Activated CD8-positive, alpha-beta memory T cell treated with anti-CD3 and anti-CD28 coated beads, Interleukin-2, amount 50 U/mL, for 24 hours (primary cell): ENCODE data around the gene TMBIM1.

Source experiments
- DNase-seq: peaks from one replicate; pipeline ENCODE4 v3.0.0-alpha.2; 2020; ENCODE audit errors: extremely low read depth

The TMBIM1 gene

GRCh38 chr2:218292048-218293014 lies at the start of gene TMBIM1:
Gene TMBIM1, minus strand, starts transcription at chr2:218292503. Its CDS starts 10,362 bp downstream, at chr2:218282141.
- DNase-seq: no peak

DNA sequence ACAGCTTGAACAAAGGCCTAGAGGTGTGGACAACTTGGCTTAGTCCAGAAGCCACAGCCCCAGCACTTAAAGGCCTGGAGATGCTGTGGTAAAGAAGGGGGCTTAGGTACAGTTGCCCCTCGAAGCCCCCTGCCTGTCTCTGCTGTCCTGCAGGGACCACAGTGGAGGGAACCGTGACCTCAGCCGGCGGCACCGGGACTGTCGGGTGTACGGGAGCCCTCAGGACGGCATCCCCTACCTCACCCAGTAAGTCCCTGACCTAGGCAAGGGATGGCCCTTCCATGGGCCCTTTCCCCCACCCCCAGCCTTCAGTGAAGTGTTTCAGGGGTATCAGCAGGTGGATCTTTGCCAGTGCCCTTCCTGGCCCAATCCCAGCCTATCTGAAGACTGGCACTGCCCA lies 49.1 kb upstream of the TMBIM1 start:
- DNase-seq: no peak

DNA sequence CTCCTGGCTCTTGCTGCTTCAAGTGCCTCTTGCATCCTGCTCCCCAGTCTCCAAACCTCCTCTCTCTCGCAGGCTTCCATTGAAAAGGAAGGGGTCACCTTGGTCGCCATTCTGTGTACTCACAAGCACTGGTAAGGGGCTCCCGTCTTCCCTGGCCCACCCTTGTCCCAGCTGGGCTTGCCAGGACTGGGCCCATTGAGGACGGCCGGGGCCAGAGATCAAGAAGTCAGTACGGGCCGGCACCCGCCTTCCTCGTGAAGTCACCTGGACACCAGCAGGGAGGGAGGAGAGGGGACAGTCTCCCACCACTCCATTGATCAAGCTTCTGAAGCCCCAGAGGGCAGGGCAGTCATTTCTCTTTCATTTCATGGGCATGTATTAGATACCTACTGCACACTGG lies 48.4 kb upstream of the TMBIM1 start:
- no peak for DNase-seq

DNA sequence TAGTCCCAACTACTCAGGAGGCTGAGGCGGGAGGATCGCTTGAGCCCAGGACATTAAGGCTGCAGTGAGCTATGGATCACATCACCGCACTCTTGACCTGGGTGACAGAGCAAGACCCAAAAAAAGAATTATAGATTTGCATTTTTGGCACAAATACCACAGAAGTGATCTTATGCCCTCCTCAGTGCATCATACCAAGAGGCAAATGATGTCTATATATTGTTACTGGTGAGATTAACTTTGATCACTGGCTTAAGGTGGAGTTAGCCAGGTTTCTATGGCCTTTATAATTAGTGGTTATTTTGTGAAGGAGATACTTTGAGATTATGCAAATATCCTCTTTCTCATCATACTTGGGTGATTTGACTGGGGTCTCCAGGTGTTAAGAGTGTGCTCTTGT lies 42.2 kb upstream of the TMBIM1 start:
- DNase-seq: no peak

DNA sequence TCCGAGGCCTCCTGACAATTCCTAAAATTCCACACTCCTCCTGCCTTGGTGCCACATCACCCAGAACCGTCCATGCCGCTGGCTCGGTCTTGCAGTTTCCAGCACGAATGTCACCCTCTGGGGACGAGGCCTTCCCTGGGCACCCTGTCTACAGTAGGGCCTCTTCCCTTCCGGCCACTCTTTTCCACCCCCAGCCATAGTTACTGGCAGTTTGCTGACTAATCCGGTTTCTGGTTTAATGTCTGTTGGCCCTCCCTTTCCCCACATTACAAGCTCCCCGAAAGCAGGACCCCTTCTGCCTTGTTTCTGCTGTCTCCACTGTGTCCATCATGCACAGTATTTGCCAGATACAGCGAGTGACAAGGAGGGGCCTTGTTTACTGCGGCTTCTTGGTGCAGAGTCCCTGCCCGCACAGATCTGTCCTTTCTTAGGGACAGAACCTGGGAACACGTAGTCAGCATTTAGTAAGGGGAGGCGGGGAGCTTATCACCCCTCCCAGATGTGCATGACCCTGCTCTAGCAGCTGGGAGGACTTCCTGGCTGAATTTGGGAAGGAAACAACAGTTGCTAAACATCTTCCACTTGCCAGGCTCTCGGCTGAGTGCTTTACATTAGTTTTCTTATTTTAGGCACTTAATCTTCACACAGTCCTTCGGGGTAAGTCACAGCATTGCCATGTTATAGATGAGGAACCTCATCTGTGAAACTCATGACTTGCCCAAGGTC lies 40.8 kb upstream of the TMBIM1 start:
- DNase-seq: no peak

DNA sequence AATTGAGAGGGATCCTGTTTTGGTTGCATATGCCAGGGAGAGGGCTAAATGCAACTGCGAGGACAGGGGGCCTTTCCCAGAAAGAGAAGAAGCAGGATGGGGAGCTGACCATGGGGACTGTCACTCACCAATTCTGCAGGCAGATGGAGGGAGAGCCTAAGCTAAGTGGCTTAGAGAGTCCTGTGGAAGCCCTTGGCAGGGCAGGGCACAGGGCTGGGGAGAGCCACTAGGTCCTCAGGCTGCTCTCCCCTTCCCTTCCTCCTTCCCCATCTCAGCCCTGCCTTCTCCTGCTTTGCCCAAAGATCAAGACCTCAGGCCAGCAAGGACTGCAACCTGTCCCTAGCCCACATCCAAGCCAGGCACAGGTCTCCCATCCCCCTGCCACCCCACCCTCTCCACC lies 40.0 kb upstream of the TMBIM1 start:
- no peak for DNase-seq

DNA sequence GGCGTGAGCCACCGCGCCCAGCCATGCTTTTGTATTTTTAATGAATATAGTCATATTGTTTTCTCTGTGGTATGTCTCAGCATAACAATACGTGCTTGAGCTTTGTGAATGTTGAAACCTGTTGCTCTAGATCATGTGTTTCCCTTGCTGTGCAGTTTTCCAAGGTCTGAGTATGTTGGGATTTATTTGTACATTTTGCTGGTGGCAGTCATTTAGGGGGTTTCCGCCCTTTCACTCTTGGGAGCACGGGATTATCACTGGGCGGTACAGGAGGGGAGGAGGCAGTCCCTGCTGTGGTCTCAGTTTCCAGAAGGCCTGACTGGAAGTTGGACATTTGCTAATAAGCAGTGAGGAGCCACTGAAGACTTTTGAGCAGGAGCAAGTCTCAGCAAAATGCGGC lies 39.4 kb upstream of the TMBIM1 start:
- no peak for DNase-seq

GRCh38 chr2:218329826-218330593 lies 37.7 kb upstream of the TMBIM1 start:
- no peak for DNase-seq

- no peak for DNase-seq
Measured at GRCh38 chr2:218329027-218329825, 36.9 kb upstream of the TMBIM1 start.

- no peak for DNase-seq
Measured at GRCh38 chr2:218328294-218328693, 36.0 kb upstream of the TMBIM1 start.

DNA sequence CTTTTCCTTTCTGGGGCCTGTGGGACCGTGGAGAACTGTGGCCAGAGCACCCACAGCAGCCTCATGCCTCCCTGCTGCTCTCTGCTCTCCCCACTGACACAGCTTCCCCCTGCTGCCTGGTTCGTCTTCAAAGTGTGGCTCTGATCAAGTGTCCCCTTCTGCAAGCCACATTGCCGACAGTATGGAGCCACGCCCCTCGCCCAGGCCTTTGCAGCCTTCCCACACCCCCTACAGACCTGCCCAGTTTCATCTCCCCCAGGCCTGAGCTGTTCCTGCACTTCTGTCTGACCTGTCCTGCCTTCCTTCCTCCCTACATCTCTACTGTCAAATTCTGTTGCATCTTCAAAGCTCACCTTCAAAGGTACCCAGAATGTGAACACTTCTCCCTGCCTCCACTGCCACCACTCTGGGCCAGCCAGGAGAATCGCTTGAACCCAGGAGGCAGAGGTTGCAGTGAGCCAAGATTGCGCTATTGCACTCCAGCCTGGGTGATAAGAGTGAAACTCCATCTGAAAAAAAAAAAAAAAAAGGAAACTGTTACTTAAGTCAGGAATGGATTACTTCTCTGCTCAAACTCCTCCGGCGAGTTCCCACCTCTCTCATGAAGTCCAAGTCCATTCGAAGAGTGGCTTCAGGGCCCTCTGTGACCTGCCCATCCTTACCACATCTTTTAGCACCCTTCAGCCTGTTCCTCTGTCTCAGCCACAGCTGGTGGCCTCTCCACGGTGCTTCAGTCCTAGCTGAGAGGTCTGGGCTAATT lies 35.3 kb upstream of the TMBIM1 start:
- DNase-seq: no peak

- no peak for DNase-seq
Measured at GRCh38 chr2:218326315-218326714, 34.0 kb upstream of the TMBIM1 start.

DNA sequence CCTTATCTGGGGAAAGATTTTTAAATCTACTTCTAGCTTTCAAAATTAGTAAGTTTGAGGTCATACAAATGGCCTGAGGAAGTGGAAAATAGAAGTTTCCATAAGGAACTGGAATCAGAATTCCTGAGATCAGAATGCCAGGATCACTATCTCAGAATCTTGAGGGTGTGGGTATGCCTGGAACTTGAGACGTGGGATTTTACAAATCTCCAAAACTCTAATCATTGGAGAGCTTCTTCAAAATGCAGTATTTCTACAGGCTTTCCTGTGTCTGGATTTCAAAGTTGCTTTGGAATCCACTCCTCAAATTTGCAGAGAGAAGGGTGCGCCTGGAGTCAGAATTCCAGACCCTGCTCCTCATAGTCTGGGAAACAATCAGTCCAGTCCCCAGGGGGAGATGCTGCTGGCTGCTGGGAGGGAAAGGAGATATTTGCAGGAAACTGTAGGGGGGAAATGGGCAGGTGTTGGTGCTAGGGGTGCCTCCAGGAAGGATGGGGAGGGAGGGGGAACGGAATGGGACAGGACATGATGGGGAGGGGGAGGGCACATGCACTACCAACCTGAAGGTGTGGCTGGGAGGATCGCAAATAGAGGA lies 33.4 kb upstream of the TMBIM1 start:
- DNase-seq: no peak

DNA sequence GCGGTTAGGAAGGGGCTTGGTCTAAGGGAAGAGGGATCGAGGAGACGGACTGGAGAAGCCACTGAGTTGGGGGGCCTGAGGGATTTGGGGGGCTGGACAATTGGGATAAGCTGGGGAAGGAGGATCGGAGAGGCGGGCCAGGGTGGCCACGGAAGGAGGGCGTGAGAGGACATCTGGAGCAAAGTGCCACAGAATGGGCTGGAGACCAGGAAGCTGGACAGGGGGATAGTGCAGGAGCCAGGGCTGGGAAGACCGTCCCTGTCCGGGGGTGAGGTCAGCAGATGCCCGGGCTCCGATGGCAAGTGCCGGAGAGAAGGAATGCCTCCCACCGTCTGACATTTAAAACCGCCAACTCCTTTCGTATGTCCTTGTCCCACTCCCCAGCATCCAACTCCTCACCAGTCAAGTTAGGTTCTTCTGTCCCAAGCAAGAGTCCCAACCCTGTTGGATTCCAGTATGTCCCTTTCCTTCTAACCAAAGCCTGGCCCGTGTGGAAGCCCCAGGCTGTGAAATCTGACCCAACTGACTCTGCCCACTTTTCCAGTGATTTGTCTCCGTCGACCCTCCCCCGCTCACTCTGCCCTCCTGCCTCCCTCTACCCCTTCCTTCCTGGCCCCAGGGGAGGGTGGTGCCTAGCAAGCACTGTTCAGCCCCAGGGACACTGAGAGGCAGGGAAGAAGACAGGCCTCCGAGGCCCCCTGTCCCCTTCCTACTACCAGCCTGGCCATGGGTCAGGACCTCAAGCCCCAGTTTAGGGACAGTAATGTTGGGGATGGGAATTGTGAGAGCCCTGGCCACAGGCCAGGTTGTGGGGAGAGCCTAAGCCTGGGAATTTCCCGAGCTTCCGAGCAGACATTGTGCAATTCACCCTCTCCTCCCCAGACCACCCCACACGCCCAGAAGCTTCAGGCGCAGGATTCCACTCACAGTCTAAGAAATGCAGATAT lies 31.5 kb upstream of the TMBIM1 start:
- no peak for DNase-seq

- DNase-seq: no peak
Measured at GRCh38 chr2:218322768-218323525, 30.6 kb upstream of the TMBIM1 start.

DNA sequence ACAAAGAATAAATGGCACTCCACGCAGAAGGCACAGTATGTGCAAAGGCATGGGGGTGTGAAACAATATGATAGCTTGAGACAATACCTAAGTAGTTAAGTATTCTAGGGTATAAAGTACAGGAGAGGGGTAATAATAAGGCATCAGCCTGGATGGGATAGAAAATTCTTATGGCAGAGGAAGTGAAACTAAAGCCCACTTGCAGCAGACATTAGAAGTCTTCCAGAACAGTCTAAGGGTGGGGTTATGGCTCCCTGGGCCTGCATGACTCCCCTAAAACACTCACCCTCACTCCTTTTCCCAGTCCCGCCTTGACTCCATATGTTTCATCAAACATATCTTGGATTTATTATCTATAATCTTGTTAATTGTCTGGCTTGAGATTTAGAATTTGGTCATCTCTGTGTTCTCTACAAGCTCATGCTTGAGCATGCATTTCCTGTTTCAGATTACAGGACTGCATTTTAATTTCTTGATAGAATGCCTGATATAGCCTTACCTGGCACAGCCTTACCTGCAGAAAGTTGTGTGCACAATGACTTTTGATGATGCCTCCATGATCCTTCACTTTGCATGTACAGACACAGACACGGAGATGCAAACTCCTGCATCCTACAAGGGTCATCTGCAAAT lies 28.5 kb upstream of the TMBIM1 start:
- DNase-seq: no peak

GRCh38 chr2:218319813-218320365 lies 27.6 kb upstream of the TMBIM1 start:
- DNase-seq: no peak
